GM12864 (cell line): ENCODE results near the gene ZEB2.

Experiments
- DNase-seq: peaks from one replicate; pipeline ENCODE4 v3.0.0-alpha.2; 2011; ENCODE audit warnings: low read depth
- H3K4me3 ChIP-seq: 2 replicates; pipeline ENCODE4 v1.5.1; 2011; ENCODE audit warnings: mild to moderate bottlenecking, low read depth, low read length, control low read depth
- TF ChIP-seq, protein P1 (sequence below): IDR thresholded peaks from 2 replicates; pipeline ENCODE4 v1.5.1; 2011; ENCODE audit warnings: low read depth, mild to moderate bottlenecking, moderate library complexity, low read length, control low read depth, inconsistent platforms; ENCODE audit errors: missing control alignments

ZEB2 gene

DNA sequence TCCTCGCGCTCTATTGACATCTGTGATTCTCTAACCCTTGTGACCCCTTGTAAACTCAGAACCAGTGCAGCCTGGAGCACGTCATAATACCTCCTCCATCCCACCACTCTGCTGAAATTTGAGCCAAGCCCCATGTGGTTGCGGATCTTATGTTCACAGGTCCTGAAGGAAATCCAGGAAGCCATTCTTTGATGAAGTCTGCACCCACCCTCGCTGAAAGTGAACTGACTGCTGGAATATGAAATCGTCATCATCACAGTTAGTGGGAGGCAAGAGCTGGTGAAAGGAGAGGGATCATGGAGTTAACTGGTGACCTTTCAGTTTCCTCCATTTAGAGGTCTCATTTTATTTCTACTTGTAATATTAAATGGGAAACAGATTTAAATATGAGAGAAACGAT, 21.6 kb downstream of the ZEB2 start:
- H3K4me3 ChIP-seq, result no peak overlapping the region
- TF ChIP-seq, protein P1, sequence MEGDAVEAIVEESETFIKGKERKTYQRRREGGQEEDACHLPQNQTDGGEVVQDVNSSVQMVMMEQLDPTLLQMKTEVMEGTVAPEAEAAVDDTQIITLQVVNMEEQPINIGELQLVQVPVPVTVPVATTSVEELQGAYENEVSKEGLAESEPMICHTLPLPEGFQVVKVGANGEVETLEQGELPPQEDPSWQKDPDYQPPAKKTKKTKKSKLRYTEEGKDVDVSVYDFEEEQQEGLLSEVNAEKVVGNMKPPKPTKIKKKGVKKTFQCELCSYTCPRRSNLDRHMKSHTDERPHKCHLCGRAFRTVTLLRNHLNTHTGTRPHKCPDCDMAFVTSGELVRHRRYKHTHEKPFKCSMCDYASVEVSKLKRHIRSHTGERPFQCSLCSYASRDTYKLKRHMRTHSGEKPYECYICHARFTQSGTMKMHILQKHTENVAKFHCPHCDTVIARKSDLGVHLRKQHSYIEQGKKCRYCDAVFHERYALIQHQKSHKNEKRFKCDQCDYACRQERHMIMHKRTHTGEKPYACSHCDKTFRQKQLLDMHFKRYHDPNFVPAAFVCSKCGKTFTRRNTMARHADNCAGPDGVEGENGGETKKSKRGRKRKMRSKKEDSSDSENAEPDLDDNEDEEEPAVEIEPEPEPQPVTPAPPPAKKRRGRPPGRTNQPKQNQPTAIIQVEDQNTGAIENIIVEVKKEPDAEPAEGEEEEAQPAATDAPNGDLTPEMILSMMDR, result no peak
- DNase-seq, result no peak

DNA sequence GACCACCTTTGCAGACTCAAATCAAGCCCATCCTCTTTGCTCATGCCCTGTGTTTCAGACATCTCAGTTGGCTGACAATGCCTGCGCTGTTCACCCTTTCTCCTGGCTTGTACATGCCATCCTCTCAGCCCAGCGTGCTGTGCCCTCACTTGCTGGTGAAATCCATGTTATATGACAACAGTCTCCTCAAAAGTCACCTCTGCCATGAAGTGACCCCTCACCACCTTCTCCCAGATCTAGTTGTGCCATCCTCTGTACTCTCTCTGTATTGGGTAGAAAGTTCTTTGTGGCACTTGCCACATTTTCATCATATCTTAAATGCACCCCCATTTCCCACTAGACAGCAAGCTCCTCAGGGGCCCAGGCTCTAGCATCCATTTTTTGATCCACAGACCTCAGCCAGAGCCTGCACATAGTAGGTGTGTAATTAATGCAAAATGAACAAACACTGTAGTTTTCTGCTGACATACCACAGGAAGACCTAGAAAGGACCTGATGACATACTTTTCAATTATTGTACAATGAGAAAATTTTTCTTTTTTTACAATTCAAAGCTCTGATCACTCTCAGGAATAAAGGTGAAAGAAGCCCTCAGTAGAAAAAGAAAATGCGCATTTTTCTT, 22.8 kb downstream of the ZEB2 start:
- TF ChIP-seq, protein P1, result no peak
- DNase-seq, result no peak
- no peak overlapping the region for H3K4me3 ChIP-seq

DNA sequence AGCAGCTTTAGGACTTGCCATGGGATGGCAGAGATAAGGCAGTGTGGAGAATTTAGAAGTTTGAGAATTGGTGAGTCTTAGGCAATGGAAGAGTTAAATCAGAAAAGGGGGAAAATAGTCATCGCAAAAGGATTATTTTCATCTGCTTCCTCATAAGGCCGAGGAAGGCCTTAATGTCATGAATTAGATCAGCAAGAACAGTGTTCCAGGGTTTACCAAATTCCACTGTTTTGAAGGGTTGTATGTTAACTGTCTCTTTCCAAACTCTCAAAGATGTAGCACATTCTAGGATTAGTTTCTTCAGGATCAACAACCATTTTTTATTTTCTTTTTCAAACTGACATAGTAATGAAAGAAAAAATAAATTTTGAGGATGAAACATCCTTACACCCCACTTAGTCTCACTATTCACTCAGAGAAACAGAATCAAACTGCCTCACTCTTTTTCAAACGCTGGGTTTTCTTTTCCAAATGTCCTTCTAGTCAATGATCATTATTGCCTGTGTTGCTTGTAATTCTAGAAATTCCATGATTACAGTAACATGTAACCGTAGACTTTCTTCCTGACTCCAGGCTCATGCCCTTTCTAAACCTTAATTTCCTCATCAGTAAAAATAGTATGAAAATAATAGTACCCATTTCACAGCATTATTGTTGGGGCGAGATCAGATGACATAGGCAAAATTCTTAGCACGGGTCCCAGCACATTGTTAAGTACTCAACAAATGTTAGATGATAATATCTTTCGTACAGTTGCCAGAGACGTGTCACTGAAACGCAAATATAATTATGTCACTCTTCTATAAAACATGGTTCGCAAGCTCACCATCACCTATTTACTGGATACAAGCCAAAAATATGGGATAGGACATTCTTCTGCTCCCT, 23.6 kb downstream of the ZEB2 start:
- DNase-seq, result no peak

DNA sequence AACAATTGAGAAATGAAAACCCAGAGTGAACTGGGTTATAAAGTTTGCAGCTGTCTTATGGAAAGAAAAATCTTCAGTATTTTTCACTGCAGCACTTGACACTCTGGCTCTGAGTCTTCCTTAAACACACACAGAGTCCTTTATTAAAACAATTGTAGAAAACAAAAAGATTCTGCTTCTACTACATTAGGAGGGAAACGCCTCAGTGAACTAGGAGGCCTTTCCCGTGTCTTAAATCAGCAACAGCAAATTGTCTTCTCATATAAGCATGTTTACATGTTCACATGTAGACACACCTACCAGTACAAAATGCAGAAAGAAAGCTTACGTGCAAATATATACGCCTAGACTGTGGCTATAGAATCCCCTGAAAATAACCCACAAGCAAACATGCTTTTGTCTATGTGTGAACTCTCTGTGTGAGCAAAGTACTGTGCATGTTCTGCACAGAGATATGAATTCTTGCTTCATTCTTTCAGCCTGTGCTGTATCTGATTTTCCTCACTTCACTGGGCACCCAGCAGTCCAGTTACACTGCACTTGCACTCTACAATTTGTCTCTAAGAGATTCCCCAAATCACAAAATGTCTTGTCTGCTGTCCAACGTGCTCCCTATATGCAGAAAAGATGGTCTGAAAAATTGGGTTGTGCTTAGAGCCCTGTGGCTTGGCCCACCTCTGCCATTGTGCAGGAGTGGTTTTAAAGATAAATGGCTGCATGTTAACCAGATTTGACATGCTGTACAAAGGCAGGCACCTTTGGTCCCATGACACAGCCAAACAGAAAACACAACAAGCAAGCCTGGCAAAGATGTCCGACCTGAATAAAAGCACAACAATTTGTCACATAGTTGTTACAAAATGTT, 24.5 kb downstream of the ZEB2 start:
- TF ChIP-seq, protein P1, result no peak

More for the DNA sequence above, 23.6 kb downstream of the ZEB2 start:
- TF ChIP-seq, protein P1, result no peak
- H3K4me3 ChIP-seq, result no peak overlapping the region

DNA sequence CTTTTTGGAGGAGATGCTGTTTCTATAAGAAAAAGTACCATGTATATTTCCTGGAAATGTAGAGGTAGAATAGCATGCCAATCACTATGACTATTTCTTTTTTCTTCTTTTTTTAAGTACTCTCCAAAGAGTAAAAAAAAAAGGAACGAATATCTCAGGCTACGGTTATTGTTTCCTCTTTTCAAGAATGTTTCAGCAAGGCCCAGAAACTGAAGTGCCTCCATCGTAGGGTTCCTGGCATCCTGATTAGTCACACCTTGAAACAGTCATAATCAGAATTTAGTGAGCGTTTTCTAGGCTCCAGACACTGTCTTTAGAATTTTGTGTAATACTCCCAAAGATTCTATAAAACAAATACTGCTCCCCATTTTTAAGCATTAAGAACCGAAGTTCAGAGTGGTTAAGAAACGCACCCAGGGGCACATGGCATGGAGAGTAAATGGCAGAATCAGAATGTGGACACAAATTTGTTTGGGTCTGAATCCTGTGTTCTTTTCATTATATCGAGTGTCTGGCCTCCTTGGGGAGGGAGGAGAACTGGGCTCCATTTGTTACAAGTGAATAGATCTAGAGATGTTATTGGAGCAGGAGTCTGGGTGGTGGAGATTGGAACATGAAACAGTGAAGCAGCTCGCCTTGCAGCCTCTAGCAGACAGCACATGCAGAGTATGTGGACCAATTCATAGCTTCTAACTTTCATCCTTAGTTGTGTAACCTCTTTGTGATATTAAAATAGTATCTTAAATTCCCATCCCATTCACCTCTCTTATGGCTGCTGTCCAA, 26.7 kb downstream of the ZEB2 start:
- no peak overlapping the region for H3K4me3 ChIP-seq
- TF ChIP-seq, protein P1, result no peak
- no peak for DNase-seq

More for the DNA sequence above, 24.5 kb downstream of the ZEB2 start:
- no peak for DNase-seq
- no peak overlapping the region for H3K4me3 ChIP-seq

DNA sequence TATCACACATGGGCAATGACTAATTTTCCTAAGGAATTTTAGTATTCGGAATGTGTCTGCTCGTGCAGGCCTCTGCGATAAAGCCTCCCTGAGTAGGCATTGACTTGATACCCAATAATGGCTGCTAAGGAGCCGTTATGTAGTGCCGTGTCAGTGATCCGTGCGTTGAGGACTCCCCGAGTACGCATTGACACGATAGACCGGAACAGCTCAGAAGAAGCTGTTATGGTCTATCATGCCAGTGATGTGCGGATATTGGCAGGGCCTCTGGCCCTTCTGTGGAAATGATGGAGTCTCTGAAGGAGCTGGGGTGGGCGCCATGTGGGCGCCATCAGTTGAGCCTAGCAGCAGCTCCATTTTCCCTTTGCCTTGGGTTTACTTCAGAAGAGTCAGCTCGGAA, 29.1 kb downstream of the ZEB2 start:
- TF ChIP-seq, protein P1, result no peak
- no peak for DNase-seq
- H3K4me3 ChIP-seq, result no peak overlapping the region; the same call in 1 of the 2 replicates
